IMR-90 (cell line): ENCODE measurements around the gene NEGR1. TPM values are rescaled to one million over a fixed set of nuclear protein-coding genes. Genes with fewer than 3 reads are reported as not detected.

Experiments
- ATAC-seq: fragments of 200-7000 bp; cut with Tn5 transposase; 2 replicates; pipeline ENCODE4 v1.9.1; 2020; ENCODE audit warnings: low read depth, mild to moderate bottlenecking, moderate library complexity
- BruUV-seq: library from RNA; stranded (reverse); fragments of 400-500 nt; replicated peaks from 2 replicates; lab custom pipeline; 2021; lab: Mats Ljungman, UMichigan
- CTCF ChIA-PET: fragments of 300-600 bp; formaldehyde crosslinking; extraction: SDS; loops from one replicate; lab custom pipeline; 2021; ENCODE audit warnings: antibody characterized with exemption; lab: Yijun Ruan, JAX
- POLR2A ChIA-PET: fragments of 300-600 bp; sonication (Branson Sonifier 250); formaldehyde crosslinking; loops from one replicate; lab custom pipeline; 2022; ENCODE audit warnings: antibody characterized with exemption; ENCODE audit not compliant: unreplicated experiment; lab: Charles Lee
- DNase-seq: peaks from one replicate; pipeline ENCODE4 v3.0.0; 2013
- H2AFZ ChIP-seq: replicated peaks from 2 replicates; pipeline ENCODE3; 2013; ENCODE audit warnings: low read length, mild to moderate bottlenecking; ENCODE audit not compliant: poor library complexity
- H2AK5ac ChIP-seq: 2 replicates; pipeline ENCODE4 v1.6.1; 2013; ENCODE audit warnings: low read depth, low read length, inconsistent platforms
- H2AK9ac ChIP-seq: replicated peaks from 2 replicates; pipeline ENCODE3; 2013; ENCODE audit warnings: mild to moderate bottlenecking, low read depth, low read length, moderate library complexity; ENCODE audit not compliant: poor library complexity
- H2BK120ac ChIP-seq: 2 replicates; pipeline ENCODE4 v1.6.1; 2013; ENCODE audit warnings: low read depth, low read length, inconsistent platforms
- H2BK15ac ChIP-seq: 3 replicates; pipeline ENCODE4 v1.6.1; 2013; ENCODE audit warnings: low read depth, low read length, inconsistent platforms
- H2BK20ac ChIP-seq: 2 replicates; pipeline ENCODE4 v1.6.1; 2013; ENCODE audit warnings: low read depth, mild to moderate bottlenecking, inconsistent platforms, low read length, moderate library complexity
- H2BK5ac ChIP-seq: 2 replicates; pipeline ENCODE4 v1.6.1; 2013; ENCODE audit warnings: mild to moderate bottlenecking, low read depth, low read length, inconsistent platforms; ENCODE audit not compliant: poor library complexity, severe bottlenecking
- H3K14ac ChIP-seq: replicated peaks from 2 replicates; pipeline ENCODE4 v1.6.1; 2013; ENCODE audit warnings: low read depth, low read length, inconsistent platforms
- H3K18ac ChIP-seq: 2 replicates; pipeline ENCODE4 v1.6.1; 2013; ENCODE audit warnings: low read depth, low read length, control low read depth
- H3K23ac ChIP-seq: 2 replicates; pipeline ENCODE4 v1.6.1; 2013; ENCODE audit warnings: low read depth, low read length, inconsistent platforms
- H3K27ac ChIP-seq: 2 replicates; pipeline ENCODE4 v1.5.1; 2013; ENCODE audit warnings: mild to moderate bottlenecking, control low read depth, low read length; ENCODE audit not compliant: insufficient read depth
- H3K27me3 ChIP-seq: 2 replicates; pipeline ENCODE4 v1.6.1; 2013; ENCODE audit warnings: low read length; ENCODE audit not compliant: control insufficient read depth, insufficient read depth
- H3K36me3 ChIP-seq: 2 replicates; pipeline ENCODE4 v1.6.1; 2013; ENCODE audit warnings: low read length, mixed read lengths; ENCODE audit not compliant: control insufficient read depth, insufficient read depth
- H3K4ac ChIP-seq: 2 replicates; pipeline ENCODE4 v1.6.1; 2013; ENCODE audit warnings: low read depth, low read length, inconsistent platforms
- H3K4me1 ChIP-seq: 2 replicates; pipeline ENCODE4 v1.6.1; 2013; ENCODE audit warnings: low read length, mixed read lengths; ENCODE audit not compliant: control insufficient read depth, insufficient read depth
- H3K4me2 ChIP-seq: 2 replicates; pipeline ENCODE4 v1.6.1; 2013; ENCODE audit warnings: low read depth, mild to moderate bottlenecking, control low read depth, low read length, moderate library complexity
- H3K4me3 ChIP-seq: 2 replicates; pipeline ENCODE4 v1.5.1; 2013; ENCODE audit warnings: low read depth, mild to moderate bottlenecking, control low read depth, low read length, moderate library complexity; ENCODE audit not compliant: insufficient read depth
- H3K56ac ChIP-seq: 2 replicates; pipeline ENCODE4 v1.6.1; 2013; ENCODE audit warnings: low read length, inconsistent platforms; ENCODE audit not compliant: insufficient read depth; ENCODE audit errors: extremely low read depth
- H3K79me1 ChIP-seq, 2 experiments: 2 replicates each; pipeline ENCODE4 v1.6.1; 2013; ENCODE audit warnings: low read length in 2 of 2, inconsistent platforms in 1 of 2, low read depth in 1 of 2
- H3K9ac ChIP-seq: 2 replicates; pipeline ENCODE4 v1.6.1; 2013; ENCODE audit warnings: low read depth, low read length, control low read depth
- H3K9me1 ChIP-seq: 2 replicates; pipeline ENCODE4 v1.6.1; 2013; ENCODE audit warnings: low read length, inconsistent platforms; ENCODE audit not compliant: insufficient read depth
- H3K9me3 ChIP-seq: 2 replicates; pipeline ENCODE4 v1.6.1; 2013; ENCODE audit warnings: low read length; ENCODE audit not compliant: control insufficient read depth, insufficient read depth
- H4K20me1 ChIP-seq: 2 replicates; pipeline ENCODE4 v1.6.1; 2013; ENCODE audit warnings: low read length, inconsistent platforms; ENCODE audit not compliant: insufficient read depth
- H4K5ac ChIP-seq: 2 replicates; pipeline ENCODE4 v1.6.1; 2013; ENCODE audit warnings: mild to moderate bottlenecking, low read depth, low read length, control low read depth
- H4K8ac ChIP-seq, 2 experiments: 2 replicates each; pipeline ENCODE4 v1.6.1; 2013; ENCODE audit warnings: low read depth in 2 of 2, low read length in 2 of 2, control low read depth in 1 of 2, inconsistent platforms in 1 of 2
- H4K91ac ChIP-seq: 2 replicates; pipeline ENCODE4 v1.6.1; 2013; ENCODE audit warnings: low read depth, low read length, inconsistent platforms; ENCODE audit not compliant: insufficient read depth
- BHLHE40 ChIP-seq: fragments of 150-350 bp; IDR thresholded peaks from 2 replicates; pipeline ENCODE4 v1.6.1; 2016; ENCODE audit warnings: mild to moderate bottlenecking, low read depth, low read length
- CEBPB ChIP-seq: IDR thresholded peaks from 2 replicates; pipeline ENCODE4 v1.6.1; 2012; ENCODE audit warnings: low read depth, low read length, improper control_type of control experiment
- CHD1 ChIP-seq: IDR thresholded peaks from 2 replicates; pipeline ENCODE4 v1.6.1; 2012; ENCODE audit warnings: low read depth, low read length, improper control_type of control experiment
- CTCF ChIP-seq: conservative IDR thresholded peaks from 2 replicates; pipeline ENCODE4 v1.5.1; 2012; ENCODE audit warnings: mild to moderate bottlenecking, low read depth, low read length, improper control_type of control experiment
- ELK1 ChIP-seq: fragments of 150-350 bp; IDR thresholded peaks from 2 replicates; pipeline ENCODE4 v1.6.1; 2016; ENCODE audit warnings: low read depth, mild to moderate bottlenecking, low read length, moderate library complexity, borderline replicate concordance
- FOS ChIP-seq: fragments of 150-350 bp; IDR thresholded peaks from 2 replicates; pipeline ENCODE4 v1.6.1; 2016; ENCODE audit warnings: low read depth, low read length
- MAFK ChIP-seq: IDR thresholded peaks from 2 replicates; pipeline ENCODE4 v1.6.1; 2012; ENCODE audit warnings: low read depth, low read length, improper control_type of control experiment
- MAZ ChIP-seq: IDR thresholded peaks from 2 replicates; pipeline ENCODE4 v1.6.1; 2012; ENCODE audit warnings: low read depth, mild to moderate bottlenecking, low read length, improper control_type of control experiment, moderate library complexity, borderline replicate concordance
- MXI1 ChIP-seq: IDR thresholded peaks from 2 replicates; pipeline ENCODE4 v1.6.1; 2012; ENCODE audit warnings: low read depth, mild to moderate bottlenecking, low read length, moderate library complexity, borderline replicate concordance
- NFE2L2 ChIP-seq: fragments of 150-350 bp; IDR thresholded peaks from 2 replicates; pipeline ENCODE4 v1.6.1; 2016; ENCODE audit warnings: low read depth, mild to moderate bottlenecking, low read length
- POLR2A ChIP-seq: IDR thresholded peaks from 2 replicates; pipeline ENCODE4 v1.6.1; 2012; ENCODE audit warnings: mild to moderate bottlenecking, low read depth, low read length
- RAD21 ChIP-seq: IDR thresholded peaks from 2 replicates; pipeline ENCODE4 v1.6.1; 2012; ENCODE audit warnings: low read length, improper control_type of control experiment
- RCOR1 ChIP-seq: IDR thresholded peaks from 2 replicates; pipeline ENCODE4 v1.6.1; 2012; ENCODE audit warnings: mild to moderate bottlenecking, low read length, improper control_type of control experiment; ENCODE audit not compliant: insufficient replicate concordance
- RFX5 ChIP-seq: IDR thresholded peaks from 2 replicates; pipeline ENCODE4 v1.8.0; 2012; ENCODE audit warnings: low read depth, mild to moderate bottlenecking, low read length, moderate library complexity
- SMC3 ChIP-seq: fragments of 150-350 bp; IDR thresholded peaks from 2 replicates; pipeline ENCODE4 v1.6.1; 2016; ENCODE audit warnings: low read depth, mild to moderate bottlenecking, antibody characterized with exemption, low read length, moderate library complexity
- USF2 ChIP-seq: fragments of 150-350 bp; IDR thresholded peaks from 2 replicates; pipeline ENCODE4 v1.6.1; 2017; ENCODE audit warnings: mild to moderate bottlenecking, antibody characterized with exemption, low read length, low read depth
- WGBS, 2 experiments: methylation state at CpG; one replicate each; pipeline versions ENCODE4 v1.1.5 to v1.1.7; 2013; ENCODE audit warnings: missing lambda C conversion rate in 2 of 2; ENCODE audit not compliant: insufficient read length in 1 of 2; ENCODE audit errors: extremely low coverage in 2 of 2; 5-methylcytosine and 5-hydroxymethylcytosine counted together
- dilution Hi-C: fragments of 300-500 bp; cut with HindIII; formaldehyde crosslinking; loops from one replicate; pipeline ENCODE4 v1.14.3; 2018; ENCODE audit warnings: low sequenced_read_pairs; ENCODE audit not compliant: unreplicated experiment
- in situ Hi-C: fragments of 300-500 bp; cut with MboI; formaldehyde crosslinking; loops from 3 replicates; pipeline ENCODE4 v1.14.3; 2019; ENCODE audit warnings: low sequenced_read_pairs, inconsistent platforms, mixed read lengths
- intact Hi-C: fragments of 100-400 bp; cut with micrococcal nuclease; formaldehyde crosslinking; loops from 2 replicates; pipeline ENCODE4 v1.10.0; 2022
- polyA plus RNA-seq, 3 experiments: library from polyadenylated mRNA; depleted of rRNA; stranded (reverse); fragments of >200 nt; gene quantifications; 2 replicates each; pipeline ENCODE4 v1.2.3, GENCODE V29; 2012; ENCODE audit warnings: low replicate concordance in 1 of 3
- total RNA-seq: library from RNA; depleted of rRNA; stranded (reverse); fragments of >200 nt; gene quantifications from 2 replicates; pipeline ENCODE4 v1.2.3, GENCODE V29; 2012

The NEGR1 gene
- total and polyA plus RNA-seq, 2 of the 4 experiments (the other 2 are of a cell fraction): 5.1 to 9.1 TPM

GRCh38 chr1:71780681-71781080 lies 501.7 kb downstream of the NEGR1 start:
- Histone ChIP-seq H3K4me3 (no peak overlapping the region), H3K79me1 (no peaks in the 10 kb centered on the region), H3K36me3 (no peaks in the 10 kb centered on the region), H3K4ac (no peak overlapping the region), H4K20me1 (no peaks in the 10 kb centered on the region), H3K27me3 (no peaks in the 10 kb centered on the region), H3K56ac (no peak overlapping the region), H3K27ac (no peak overlapping the region), H2AK9ac (no peak overlapping the region), H2BK20ac (no peak overlapping the region), H3K9ac (no peak overlapping the region), H3K18ac (no peak overlapping the region), H2AK5ac (no peak overlapping the region), H3K14ac (no peak overlapping the region), H3K9me1 (no peaks in the 10 kb centered on the region), H4K5ac (no peak overlapping the region), H2AFZ (no peak overlapping the region), H4K91ac (no peak overlapping the region), H4K8ac (no peak overlapping the region), H2BK15ac (no peak overlapping the region), H3K9me3 (no peaks in the 10 kb centered on the region), H3K4me2 (no peak overlapping the region), H2BK5ac (no peak overlapping the region), H2BK120ac (no peak overlapping the region), H3K4me1 (no peaks in the 10 kb centered on the region), H3K23ac (no peak overlapping the region)
- BruUV-seq: no TSS peak
- ChIA-PET CTCF (no interaction called here), POLR2A (no interaction called here)
- WGBS, 2 experiments: no CpG with 5 or more reads among the region's 3 CpGs
- dilution Hi-C loops (no loop called here), in situ Hi-C loops (no loop called here), intact Hi-C loops (no loop called here)
- TF ChIP-seq NFE2L2 (no peak), RAD21 (no peak), ELK1 (no peak), BHLHE40 (no peak), FOS (no peak), CHD1 (no peak), RCOR1 (no peak), USF2 (no peak), CEBPB (no peak), POLR2A (no peak), MAZ (no peak), MXI1 (no peak), SMC3 (no peak), MAFK (no peak), RFX5 (no peak), CTCF (no peak)
- DNase-seq (peak; percentile 49), ATAC-seq (no peak)
